Activated CD4-positive, alpha-beta memory T cell treated with anti-CD3 and anti-CD28 coated beads, Interleukin-2, amount 10 ng/mL, durations not matched to agents 7 days and 5 days (primary cell): Measurements from ENCODE around the gene KRT6B. TPM values are rescaled to one million over a fixed set of nuclear protein-coding genes. Genes with fewer than 3 reads are reported as not detected.
"Not testable (repeated sequence)": the region's sequence is repeated elsewhere in the genome, so short reads cannot be mapped to it uniquely, and the experiment has no call there.

Source experiments
- CTCF ChIA-PET: fragments of 350-600 bp; sonication (Branson Sonifier 250); formaldehyde crosslinking; loops from one replicate; lab custom pipeline; 2021; ENCODE audit warnings: antibody characterized with exemption, inconsistent platforms; lab: Charles Lee
- POLR2A ChIA-PET: fragments of 350-600 bp; sonication (Branson Sonifier 250); formaldehyde crosslinking; loops from one replicate; lab custom pipeline; 2021; ENCODE audit warnings: antibody characterized with exemption; lab: Charles Lee
- DNase-seq: peaks from one replicate; pipeline ENCODE4 v3.0.0-alpha.2; 2020
- H3K27ac Mint-ChIP-seq: one replicate; pipeline ENCODE4 v1.8.0; 2021; ENCODE audit warnings: mild to moderate bottlenecking, mixed read lengths
- H3K27me3 Mint-ChIP-seq: one replicate; pipeline ENCODE4 v1.8.0; 2021; ENCODE audit warnings: mixed read lengths
- H3K36me3 Mint-ChIP-seq: one replicate; pipeline ENCODE4 v1.8.0; 2021; ENCODE audit warnings: low read depth, mixed read lengths
- H3K4me1 Mint-ChIP-seq: one replicate; pipeline ENCODE4 v1.8.0; 2021; ENCODE audit warnings: mixed read lengths
- H3K4me3 Mint-ChIP-seq: one replicate; pipeline ENCODE4 v1.8.0; 2021; ENCODE audit warnings: mild to moderate bottlenecking, mixed read lengths
- H3K9me3 Mint-ChIP-seq: one replicate; pipeline ENCODE4 v1.8.0; 2021; ENCODE audit warnings: mixed read lengths
- total RNA-seq, 2 experiments: library from RNA; stranded (reverse); gene quantifications; one replicate each; pipeline ENCODE4 v1.2.3, GENCODE V29; 2021

The KRT6B gene
- total RNA-seq, 2 experiments from 2014 or later: not detected

GRCh38 chr12:52410589-52411248 is 41.2 kb downstream of the KRT6B start:
- H3K36me3 Mint-ChIP-seq, H3K27me3 Mint-ChIP-seq, DNase-seq, H3K27ac Mint-ChIP-seq, H3K4me3 Mint-ChIP-seq, H3K4me1 Mint-ChIP-seq, CTCF ChIA-PET, POLR2A ChIA-PET, H3K9me3 Mint-ChIP-seq: not testable (repeated sequence)

GRCh38 chr12:52407918-52408317 is 44.0 kb downstream of the KRT6B start:
- no peak overlapping the region for H3K4me3 Mint-ChIP-seq
- no peaks in the 10 kb centered on the region for H3K36me3 Mint-ChIP-seq
- no peaks in the 10 kb centered on the region for H3K4me1 Mint-ChIP-seq
- CTCF ChIA-PET: no interaction called here
- no peak for DNase-seq
- POLR2A ChIA-PET: no interaction called here
- H3K27me3 Mint-ChIP-seq: no peaks in the 10 kb centered on the region
- no peaks in the 10 kb centered on the region for H3K9me3 Mint-ChIP-seq
- H3K27ac Mint-ChIP-seq: no peak overlapping the region

GRCh38 chr12:52405922-52406385 is 46.0 kb downstream of the KRT6B start, which contains the start of gene KRT82:
Gene KRT82 (minus strand): TSS chr12:52406335. CDS start chr12:52406277, 58 bp downstream.
- H3K4me1 Mint-ChIP-seq: no peaks in the 10 kb centered on the region
- H3K36me3 Mint-ChIP-seq: no peaks in the 10 kb centered on the region
- H3K27ac Mint-ChIP-seq: no peak within 1 kb of the TSS
- no peak for DNase-seq
- ChIA-PET POLR2A (no interaction called here), CTCF (no interaction called here)
- no peaks in the 10 kb centered on the region for H3K9me3 Mint-ChIP-seq
- H3K27me3 Mint-ChIP-seq: no peaks in the 10 kb centered on the region
- H3K4me3 Mint-ChIP-seq: no peak within 1 kb of the TSS

GRCh38 chr12:52404951-52405350 is 47.0 kb downstream of the KRT6B start:
- H3K27me3 Mint-ChIP-seq: no peaks in the 10 kb centered on the region
- CTCF ChIA-PET: no interaction called here
- no peaks in the 10 kb centered on the region for H3K4me1 Mint-ChIP-seq

GRCh38 chr12:52403561-52403960 is 48.4 kb downstream of the KRT6B start:
- Mint-ChIP-seq H3K27ac (no peak overlapping the region), H3K27me3 (peaks cover 3% of the 10 kb centered on the region), H3K9me3 (no peaks in the 10 kb centered on the region), H3K4me3 (no peak overlapping the region), H3K36me3 (no peaks in the 10 kb centered on the region), H3K4me1 (no peaks in the 10 kb centered on the region)
- no peak for DNase-seq
- POLR2A ChIA-PET: no interaction called here
- CTCF ChIA-PET: no interaction called here

More at GRCh38 chr12:52404951-52405350, 47.0 kb downstream of the KRT6B start:
- no peak for DNase-seq
- POLR2A ChIA-PET: no interaction called here
- no peaks in the 10 kb centered on the region for H3K36me3 Mint-ChIP-seq
- no peak overlapping the region for H3K4me3 Mint-ChIP-seq
- H3K27ac Mint-ChIP-seq: no peak overlapping the region
- H3K9me3 Mint-ChIP-seq: no peaks in the 10 kb centered on the region

GRCh38 chr12:52402873-52403540 is 48.9 kb downstream of the KRT6B start:
- Mint-ChIP-seq H3K4me1 (no peaks in the 10 kb centered on the region), H3K27me3 (peaks cover 3% of the 10 kb centered on the region), H3K9me3 (no peaks in the 10 kb centered on the region), H3K36me3 (no peaks in the 10 kb centered on the region), H3K4me3 (no peak overlapping the region), H3K27ac (no peak overlapping the region)
- ChIA-PET POLR2A (no interaction called here), CTCF (no interaction called here)
- DNase-seq: no peak

GRCh38 chr12:52402377-52402776 is 49.6 kb downstream of the KRT6B start:
- Mint-ChIP-seq H3K9me3 (no peaks in the 10 kb centered on the region), H3K27ac (no peak overlapping the region)
- CTCF ChIA-PET: no interaction called here

GRCh38 chr12:52401926-52402325 is 50.0 kb downstream of the KRT6B start:
- H3K36me3 Mint-ChIP-seq: no peaks in the 10 kb centered on the region
- CTCF ChIA-PET: no interaction called here
- H3K27ac Mint-ChIP-seq: no peak overlapping the region
- no peaks in the 10 kb centered on the region for H3K9me3 Mint-ChIP-seq
- no peaks in the 10 kb centered on the region for H3K4me1 Mint-ChIP-seq
- H3K4me3 Mint-ChIP-seq: no peak overlapping the region
- no peak for DNase-seq
- POLR2A ChIA-PET: no interaction called here
- H3K27me3 Mint-ChIP-seq: peaks cover 7% of the 10 kb centered on the region

More at GRCh38 chr12:52402377-52402776, 49.6 kb downstream of the KRT6B start:
- peaks cover 3% of the 10 kb centered on the region for H3K27me3 Mint-ChIP-seq
- no peak overlapping the region for H3K4me3 Mint-ChIP-seq
- POLR2A ChIA-PET: no interaction called here
- H3K36me3 Mint-ChIP-seq: no peaks in the 10 kb centered on the region
- DNase-seq: no peak
- H3K4me1 Mint-ChIP-seq: no peaks in the 10 kb centered on the region

GRCh38 chr12:52401526-52401925 is 50.4 kb downstream of the KRT6B start:
- H3K27ac Mint-ChIP-seq: no peak overlapping the region
- no peaks in the 10 kb centered on the region for H3K9me3 Mint-ChIP-seq
- no peak for DNase-seq
- H3K27me3 Mint-ChIP-seq: peaks cover 7% of the 10 kb centered on the region
- H3K4me1 Mint-ChIP-seq: no peaks in the 10 kb centered on the region
- H3K36me3 Mint-ChIP-seq: no peaks in the 10 kb centered on the region
- CTCF ChIA-PET: no interaction called here
- POLR2A ChIA-PET: no interaction called here
- no peak overlapping the region for H3K4me3 Mint-ChIP-seq

GRCh38 chr12:52400906-52401305 is 51.0 kb downstream of the KRT6B start:
- ChIA-PET CTCF (no interaction called here), POLR2A (no interaction called here)
- Mint-ChIP-seq H3K9me3 (no peaks in the 10 kb centered on the region), H3K27ac (no peak overlapping the region), H3K36me3 (no peaks in the 10 kb centered on the region), H3K27me3 (peaks cover 7% of the 10 kb centered on the region), H3K4me1 (no peaks in the 10 kb centered on the region), H3K4me3 (no peak overlapping the region)
- DNase-seq: no peak

- no peaks in the 10 kb centered on the region for H3K4me1 Mint-ChIP-seq
- DNase-seq: no peak
- H3K4me3 Mint-ChIP-seq: no peak overlapping the region
- no peak overlapping the region for H3K27ac Mint-ChIP-seq
- no peaks in the 10 kb centered on the region for H3K36me3 Mint-ChIP-seq
- no peaks in the 10 kb centered on the region for H3K9me3 Mint-ChIP-seq
- H3K27me3 Mint-ChIP-seq: peaks cover 7% of the 10 kb centered on the region
- POLR2A ChIA-PET: no interaction called here
- CTCF ChIA-PET: no interaction called here
These were observed 52.2 kb downstream of the KRT6B start for GRCh38 chr12:52399756-52400155.

GRCh38 chr12:52398176-52398575 is 53.8 kb downstream of the KRT6B start:
- ChIA-PET POLR2A (no interaction called here), CTCF (interaction anchor here (0.7 to 1.5 kb wide), 2 partner anchors 482 to 580 kb away, joined by 3 to 6 read pairs; no protein-coding TSS in a partner anchor)
- H3K9me3 Mint-ChIP-seq: no peaks in the 10 kb centered on the region
- H3K36me3 Mint-ChIP-seq: no peaks in the 10 kb centered on the region
- H3K4me1 Mint-ChIP-seq: no peaks in the 10 kb centered on the region
- peaks cover 7% of the 10 kb centered on the region for H3K27me3 Mint-ChIP-seq
- no peak for DNase-seq
- H3K4me3 Mint-ChIP-seq: no peak overlapping the region
- H3K27ac Mint-ChIP-seq: no peak overlapping the region

- CTCF ChIA-PET: interaction anchor here (1.5 kb wide), 1 partner anchor 483 kb away, joined by 6 read pairs; no protein-coding TSS in a partner anchor
- H3K9me3 Mint-ChIP-seq: no peaks in the 10 kb centered on the region
- H3K27ac Mint-ChIP-seq: no peak overlapping the region
- POLR2A ChIA-PET: no interaction called here
- H3K27me3 Mint-ChIP-seq: peaks cover 7% of the 10 kb centered on the region
- no peak overlapping the region for H3K4me3 Mint-ChIP-seq
- DNase-seq: no peak
- no peaks in the 10 kb centered on the region for H3K36me3 Mint-ChIP-seq
- H3K4me1 Mint-ChIP-seq: no peaks in the 10 kb centered on the region
These were observed 55.3 kb downstream of the KRT6B start for GRCh38 chr12:52396656-52397055.
